ENCODE results near the gene DHODH. TPM values are rescaled to one million over a fixed set of nuclear protein-coding genes. Genes with fewer than 3 reads are reported as not detected.

Gene DHODH
- total and polyA plus RNA-seq, 2 of the 8 experiments (the other 6 are each of a cell fraction or from before 2014, with no cell fraction given), result 9.1 to 19.4 TPM

DNA sequence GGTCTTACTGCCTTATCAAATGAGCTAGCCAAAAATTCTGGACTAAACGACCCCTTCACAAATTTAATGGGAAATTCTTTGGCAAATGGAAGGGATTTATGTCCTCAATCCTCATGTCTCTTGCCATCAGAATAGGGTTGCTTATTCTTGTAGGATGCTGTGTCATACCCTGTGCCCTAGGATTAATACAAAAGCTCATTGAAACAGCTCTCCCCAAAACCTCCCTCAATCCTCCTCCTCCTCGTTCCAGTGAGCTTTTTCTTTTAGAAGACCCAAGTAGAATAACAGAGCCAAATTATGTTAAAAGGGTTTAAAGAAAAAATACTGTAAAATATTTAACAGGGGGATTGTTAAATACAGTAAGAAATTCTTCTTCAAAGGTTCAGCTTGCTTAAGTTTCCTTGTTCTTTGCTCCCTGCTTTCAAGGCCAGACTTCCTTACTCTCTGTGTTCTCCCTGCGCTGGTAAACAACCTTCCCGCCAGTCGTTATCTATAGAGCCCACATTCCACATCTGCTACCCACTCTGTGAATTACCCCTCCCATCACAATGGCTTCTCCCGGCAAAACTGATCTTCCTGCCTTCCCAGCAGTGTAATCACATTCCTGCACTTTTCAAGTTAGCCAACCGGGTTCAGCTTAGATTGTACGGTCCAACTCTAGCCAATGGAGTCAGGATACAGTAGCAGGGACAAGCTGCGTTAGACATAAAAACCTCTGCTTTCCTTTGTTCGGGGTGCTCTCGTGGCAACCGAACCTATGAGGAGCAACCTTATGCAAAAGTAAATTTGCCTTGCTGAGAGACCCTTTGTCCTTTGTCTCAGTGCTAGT, 64.2 kb downstream of the DHODH start (continued):
- no peak for TF ChIP-seq BRCA1 (IDR thresholded peaks at IDR 0.05; ENCODE audit: low read depth, low read length)
- TF ChIP-seq PHF8 (conservative IDR thresholded peaks at IDR 0.05; ENCODE audit: low read depth, low read length), result no peak
- peak; percentile 65; the same call in 1 of the 2 replicates for TF ChIP-seq TCF12 (IDR thresholded peaks at IDR 0.05; ENCODE audit: low read depth, low read length)
